ENCODE measurements around the gene CCKAR. TPM values are rescaled to one million over a fixed set of nuclear protein-coding genes. Genes with fewer than 3 reads are reported as not detected.

CCKAR gene, protein sequence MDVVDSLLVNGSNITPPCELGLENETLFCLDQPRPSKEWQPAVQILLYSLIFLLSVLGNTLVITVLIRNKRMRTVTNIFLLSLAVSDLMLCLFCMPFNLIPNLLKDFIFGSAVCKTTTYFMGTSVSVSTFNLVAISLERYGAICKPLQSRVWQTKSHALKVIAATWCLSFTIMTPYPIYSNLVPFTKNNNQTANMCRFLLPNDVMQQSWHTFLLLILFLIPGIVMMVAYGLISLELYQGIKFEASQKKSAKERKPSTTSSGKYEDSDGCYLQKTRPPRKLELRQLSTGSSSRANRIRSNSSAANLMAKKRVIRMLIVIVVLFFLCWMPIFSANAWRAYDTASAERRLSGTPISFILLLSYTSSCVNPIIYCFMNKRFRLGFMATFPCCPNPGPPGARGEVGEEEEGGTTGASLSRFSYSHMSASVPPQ
- total RNA-seq: not detected in 2 replicates

GRCh38 chr4:26490111-26490959 is at the start of gene CCKAR:
TSS of gene CCKAR (minus strand) at chr4:26490484. CDS start at chr4:26490267, 217 bp downstream.

Other genes starting within 250 kb of the CCKAR start
- gene RBPJ, start 169.5 kb downstream of the CCKAR start, total RNA-seq: 28.6 and 35.7 TPM in 2 replicates
- gene TBC1D19, start 93.6 kb upstream of the CCKAR start, total RNA-seq: 16.2 and 20.2 TPM in 2 replicates

Data from tracheal epithelial cell (primary cell).